Measurements from ENCODE around the gene PCK1. TPM values are rescaled to one million over a fixed set of nuclear protein-coding genes. Genes with fewer than 3 reads are reported as not detected.
"Not testable (repeated sequence)": the region's sequence is repeated elsewhere in the genome, so short reads cannot be mapped to it uniquely, and the experiment has no call there.

PCK1 gene
- total RNA-seq: 7.7 TPM

- no peak for DNase-seq (ENCODE audit: low spot score in 2 of 2)
- Histone ChIP-seq H3K4me3 (no peak within 1 kb of the TSS), H3K27ac (no peak within 1 kb of the TSS), H3K9me3 (no peaks in the 10 kb centered on the region), H3K4me1 (no peaks in the 10 kb centered on the region), H3K36me3 (no peaks in the 10 kb centered on the region), H3K27me3 (no peaks in the 10 kb centered on the region)
- intact Hi-C loops (cut with DNase I): no loop called here
- TF ChIP-seq CTCF (IDR thresholded peaks at IDR 0.05): no peak
Observed at GRCh38 chr20:57560554-57561355, at the start of gene PCK1. TSS of gene PCK1 (plus strand) at chr20:57561110. CDS start at chr20:57561412, 302 bp downstream.

- intact Hi-C loops (cut with DNase I); H3K27ac ChIP-seq; H3K9me3 ChIP-seq; H3K4me3 ChIP-seq; H3K36me3 ChIP-seq; DNase-seq (ENCODE audit: low spot score in 2 of 2); H3K4me1 ChIP-seq; H3K27me3 ChIP-seq: not testable (repeated sequence)
Observed at GRCh38 chr20:57511709-57512108, 49.2 kb upstream of the PCK1 start.

- TF ChIP-seq CTCF (IDR thresholded peaks at IDR 0.05): no peak
- no peak overlapping the region for H3K4me3 ChIP-seq
- no peak for DNase-seq (ENCODE audit: low spot score in 2 of 2)
- no peaks in the 10 kb centered on the region for H3K27me3 ChIP-seq
- intact Hi-C loops (cut with DNase I): no loop called here
- H3K36me3 ChIP-seq: no peaks in the 10 kb centered on the region
- no peak overlapping the region for H3K27ac ChIP-seq
- H3K9me3 ChIP-seq: no peaks in the 10 kb centered on the region
- H3K4me1 ChIP-seq: no peaks in the 10 kb centered on the region
Observed at GRCh38 chr20:57512432-57512831, 48.5 kb upstream of the PCK1 start.

- H3K36me3 ChIP-seq: no peaks in the 10 kb centered on the region
- DNase-seq (ENCODE audit: low spot score in 2 of 2): no peak
- no peaks in the 10 kb centered on the region for H3K9me3 ChIP-seq
- no peak overlapping the region for H3K4me3 ChIP-seq
- H3K27ac ChIP-seq: no peak overlapping the region
- no peaks in the 10 kb centered on the region for H3K4me1 ChIP-seq
- intact Hi-C loops (cut with DNase I): no loop called here
- no peak for TF ChIP-seq CTCF (IDR thresholded peaks at IDR 0.05)
- H3K27me3 ChIP-seq: no peaks in the 10 kb centered on the region
Observed at GRCh38 chr20:57513199-57513598, 47.7 kb upstream of the PCK1 start.

- H3K4me1 ChIP-seq: no peaks in the 10 kb centered on the region
- intact Hi-C loops (cut with DNase I): loop anchor here (1.0 kb wide), 2 partner anchors 80 to 696 kb away; no protein-coding TSS in a partner anchor
- H3K9me3 ChIP-seq: no peaks in the 10 kb centered on the region
- peak; percentile 63 to 84 (median 81) for TF ChIP-seq CTCF (IDR thresholded peaks at IDR 0.05)
- H3K27ac ChIP-seq: no peak overlapping the region
- DNase-seq (ENCODE audit: low spot score in 2 of 2): peak in 1 of 2 donors; percentile 83
- no peak overlapping the region for H3K4me3 ChIP-seq
- no peaks in the 10 kb centered on the region for H3K36me3 ChIP-seq
- H3K27me3 ChIP-seq: no peaks in the 10 kb centered on the region
Observed at GRCh38 chr20:57514273-57514751, 46.6 kb upstream of the PCK1 start.

- intact Hi-C loops (cut with DNase I): no loop called here
- H3K4me3 ChIP-seq: no peak overlapping the region
- no peaks in the 10 kb centered on the region for H3K9me3 ChIP-seq
- H3K4me1 ChIP-seq: no peaks in the 10 kb centered on the region
- no peak for DNase-seq (ENCODE audit: low spot score in 2 of 2)
- no peaks in the 10 kb centered on the region for H3K27me3 ChIP-seq
- TF ChIP-seq CTCF (IDR thresholded peaks at IDR 0.05): no peak
- H3K36me3 ChIP-seq: no peaks in the 10 kb centered on the region
- H3K27ac ChIP-seq: no peak overlapping the region
Observed at GRCh38 chr20:57517904-57518303, 43.0 kb upstream of the PCK1 start.
